GM19043 (cell line): ENCODE measurements around the gene GON7.
"Not testable (repeated sequence)": the region's sequence is repeated elsewhere in the genome, so short reads cannot be mapped to it uniquely, and the experiment has no call there.

Experiments used
- ATAC-seq: cut with Tn5 transposase; IDR thresholded peaks from one replicate; pipeline ENCODE4 v1.9.1; 2021; ENCODE audit warnings: low read depth; ENCODE audit not compliant: unreplicated experiment

Gene GON7

GRCh38 chr14:93201155-93201704 is 5.6 kb downstream of the GON7 start:
- ATAC-seq, result no peak

GRCh38 chr14:93200553-93200952 is 6.3 kb downstream of the GON7 start:
- ATAC-seq, result no peak

DNA sequence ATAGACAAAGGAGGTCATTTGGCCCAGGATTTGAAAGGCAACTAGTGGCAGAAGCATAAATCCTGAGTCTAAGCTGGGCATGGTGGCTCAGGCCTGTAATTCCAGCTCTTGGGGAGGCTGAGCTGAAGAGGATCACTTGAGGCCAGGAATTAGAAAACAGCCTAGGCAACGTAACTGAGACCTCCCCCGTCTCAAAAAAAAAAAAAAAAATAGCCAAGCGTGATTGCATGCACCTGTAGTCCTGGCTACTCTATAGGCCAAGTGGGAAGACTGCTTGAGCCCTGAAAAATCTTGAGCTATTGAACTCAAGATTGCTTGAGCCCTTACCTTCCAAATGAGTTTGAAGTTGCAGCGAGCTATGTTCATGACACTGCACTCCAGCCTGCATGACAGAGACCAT is 7.8 kb downstream of the GON7 start:
- ATAC-seq, result no peak

DNA sequence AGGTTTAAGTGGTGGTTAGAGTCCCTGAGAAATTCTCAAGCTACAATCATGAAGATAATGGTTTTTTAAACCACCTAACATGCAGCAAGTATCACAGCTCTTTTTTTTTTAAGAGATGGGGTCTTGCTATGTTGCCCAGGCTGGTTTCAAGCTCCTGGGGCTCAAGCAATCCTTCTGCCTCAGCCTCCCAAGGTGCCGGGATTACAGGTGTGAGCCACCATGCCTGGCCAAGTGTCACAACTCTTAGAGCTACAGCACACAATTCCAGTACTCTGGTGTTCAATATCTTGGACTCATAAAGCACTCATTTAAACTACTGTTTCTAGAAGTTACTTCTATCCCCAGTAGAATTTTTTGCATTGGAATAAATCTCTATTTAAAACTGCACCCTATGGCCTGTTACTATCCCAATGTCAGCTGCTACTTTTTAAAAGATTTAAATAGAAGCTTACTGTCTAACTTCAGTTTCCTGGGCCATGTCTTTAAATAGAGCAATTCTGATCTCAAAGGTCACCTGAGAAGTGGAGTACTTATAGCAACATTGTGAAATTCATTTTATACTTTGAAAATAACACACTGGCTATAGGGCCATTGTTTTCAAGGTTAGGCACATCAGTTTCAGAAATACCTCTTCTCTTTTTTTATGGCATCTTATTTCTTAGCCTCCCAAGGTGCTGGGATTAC is 11.4 kb downstream of the GON7 start:
- ATAC-seq, result no peak

DNA sequence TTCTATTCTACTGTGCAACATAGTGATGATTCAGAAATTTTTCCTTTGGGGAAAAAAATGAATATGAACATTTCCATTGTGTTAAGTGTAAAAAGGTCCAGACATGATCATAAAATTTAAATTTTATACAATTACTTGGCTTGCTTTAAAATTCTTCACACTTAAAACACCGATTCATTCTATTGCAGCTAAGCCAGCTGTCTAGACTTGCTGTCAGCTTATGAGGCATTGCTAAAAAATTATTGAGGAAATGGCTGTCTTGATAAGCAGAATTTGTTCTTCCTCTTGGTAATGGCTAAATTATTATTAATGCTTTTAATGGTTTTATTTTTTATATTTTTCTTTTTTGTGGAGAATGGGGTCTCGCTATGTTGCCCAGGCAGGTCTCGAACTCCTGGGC is 19.9 kb downstream of the GON7 start:
- no peak for ATAC-seq

DNA sequence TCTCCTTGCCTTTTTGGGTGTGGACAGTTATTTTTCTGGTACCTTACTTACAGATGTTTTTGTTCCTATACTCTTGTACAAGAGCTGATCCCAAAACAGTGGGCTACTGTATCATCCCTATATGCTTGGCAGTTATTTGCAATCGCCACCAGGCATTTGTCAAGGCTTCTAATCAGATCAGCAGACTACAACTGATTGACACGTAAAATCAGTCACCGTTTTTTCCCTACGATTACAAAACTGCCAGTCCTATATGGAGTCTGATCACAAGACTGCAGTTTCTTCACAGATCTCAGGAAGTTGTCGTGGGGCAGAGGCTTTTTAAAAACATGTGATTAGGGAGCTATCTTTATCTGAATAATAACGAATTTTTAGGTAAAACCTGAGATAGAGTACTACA is 20.4 kb downstream of the GON7 start:
- no peak for ATAC-seq

DNA sequence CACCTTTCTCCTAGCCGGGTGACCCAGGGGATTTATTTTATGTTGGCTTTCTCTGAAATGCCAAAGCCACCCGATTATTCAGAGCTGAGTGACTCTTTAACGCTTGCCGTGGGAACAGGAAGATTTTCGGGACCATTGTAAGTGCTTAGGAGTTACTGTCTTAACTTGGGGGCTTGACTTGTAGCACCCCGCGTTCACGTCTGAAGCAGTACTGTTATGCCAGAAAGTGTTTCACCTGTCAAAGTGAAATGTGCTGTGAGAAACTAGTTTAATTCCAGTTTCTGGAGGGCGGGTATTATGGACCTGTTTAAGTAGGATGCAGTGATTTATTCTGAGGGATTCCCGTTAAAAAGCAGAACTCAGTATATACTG is 21.5 kb downstream of the GON7 start:
- ATAC-seq, result no peak

- ATAC-seq, result peak; percentile 77
Observed at GRCh38 chr14:93184391-93185348, 22.2 kb downstream of the GON7 start, which contains the start of the genes LYSET and MOAP1. Gene LYSET, plus strand, starts transcription at chr14:93185317. Its CDS starts 89 bp downstream, at chr14:93185406. Gene MOAP1, minus strand, starts transcription at chr14:93184897. Its CDS starts 655 bp downstream, at chr14:93184242.

DNA sequence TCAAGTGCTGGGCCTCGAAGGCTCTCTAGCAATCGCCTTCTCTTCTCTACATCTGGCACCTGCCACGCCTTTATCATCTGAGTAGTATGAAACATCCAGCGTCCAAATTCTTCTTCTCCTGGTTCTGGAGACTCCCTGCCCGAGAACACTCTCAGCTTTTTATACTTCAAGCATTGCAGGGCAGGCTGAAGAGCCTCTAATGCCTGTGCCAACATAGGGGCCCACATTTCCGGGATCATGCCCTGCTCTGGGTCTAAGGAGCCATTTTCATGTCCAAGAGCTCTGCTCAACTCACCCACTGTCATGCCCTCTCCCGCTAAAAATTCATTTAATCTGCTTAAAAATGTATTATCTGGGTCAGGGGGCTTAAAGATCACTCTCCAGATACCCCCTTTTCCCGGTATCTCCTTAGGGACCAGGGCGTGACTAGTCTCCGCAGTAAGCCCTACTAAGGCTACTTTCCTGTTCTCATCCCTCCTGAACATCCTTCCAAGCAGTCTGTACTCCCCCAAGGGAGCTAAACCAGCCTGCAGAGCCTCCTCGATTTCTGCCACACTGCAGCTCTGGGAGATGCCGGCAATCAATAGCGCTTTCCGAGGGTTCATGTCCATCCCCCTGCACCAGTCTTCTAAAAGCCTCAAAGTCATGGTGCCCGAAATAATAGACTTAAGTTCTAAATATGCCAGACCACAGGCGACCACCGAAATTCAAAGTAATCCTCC is 23.1 kb downstream of the GON7 start:
- ATAC-seq, result no peak

DNA sequence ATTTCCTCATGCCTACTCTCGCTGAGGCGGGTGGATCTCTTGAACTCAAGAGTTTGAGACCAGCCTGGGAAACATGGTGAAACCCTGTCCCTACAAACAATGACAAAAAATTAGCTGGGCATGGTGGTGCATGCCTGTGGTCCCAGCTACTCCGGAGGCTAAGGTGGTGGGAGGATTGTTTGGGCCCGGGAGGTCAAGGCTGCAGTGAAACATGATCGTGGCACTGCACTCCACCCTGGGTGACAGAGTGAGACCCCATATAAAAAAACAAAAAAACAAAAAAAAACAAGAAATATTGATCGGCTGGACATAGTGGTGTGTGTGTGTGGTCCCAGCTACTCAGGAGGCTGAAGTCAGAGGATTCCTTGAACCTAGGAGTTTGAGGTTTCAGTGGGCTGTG is 31.4 kb downstream of the GON7 start:
- no peak for ATAC-seq

DNA sequence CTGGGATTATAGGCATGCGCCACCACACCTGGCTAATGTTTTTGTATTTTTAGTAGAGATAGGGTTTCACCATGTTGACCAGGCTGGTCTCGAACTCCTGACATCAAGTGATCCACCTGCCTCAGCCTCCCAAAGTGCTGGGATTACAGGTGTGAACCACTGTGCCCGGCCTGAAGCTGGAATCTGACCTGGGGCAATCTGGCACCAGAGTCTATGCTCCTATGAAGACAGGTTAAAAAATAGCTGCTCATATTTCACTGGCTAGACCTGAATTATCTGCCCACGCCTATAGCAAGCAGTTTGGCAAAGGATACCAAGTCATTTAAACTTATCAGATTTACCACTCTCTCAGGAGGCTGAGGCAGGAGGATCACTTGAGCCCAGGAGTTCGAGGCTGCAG is 32.1 kb downstream of the GON7 start:
- ATAC-seq, result not testable (repeated sequence)

GRCh38 chr14:93173943-93174395 is 32.9 kb downstream of the GON7 start:
- ATAC-seq, result no peak

- no peak for ATAC-seq
Observed at GRCh38 chr14:93171376-93171775, 35.5 kb downstream of the GON7 start.

DNA sequence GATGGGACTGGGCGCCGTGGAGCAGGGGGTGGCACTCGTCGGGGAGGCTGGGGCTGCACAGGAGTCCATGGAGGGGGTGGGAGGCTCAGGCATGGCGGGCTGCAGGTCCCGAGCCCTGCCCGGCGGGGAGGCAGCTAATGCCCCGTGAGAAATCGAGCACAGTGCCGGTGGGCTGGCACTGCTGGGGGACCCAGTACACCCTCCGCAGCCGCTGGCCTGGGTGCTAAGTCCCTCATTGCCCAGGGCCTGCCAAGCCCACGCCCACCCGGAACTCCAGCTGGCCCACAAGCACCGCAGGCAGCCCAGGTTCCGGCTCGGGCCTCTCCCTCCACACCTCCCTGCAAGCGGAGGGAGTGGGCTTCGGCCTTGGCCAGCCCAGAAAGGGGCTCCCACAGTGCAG is 36.7 kb downstream of the GON7 start:
- ATAC-seq, result not testable (repeated sequence)

GRCh38 chr14:93169619-93170018 is 37.2 kb downstream of the GON7 start:
- not testable (repeated sequence) for ATAC-seq

DNA sequence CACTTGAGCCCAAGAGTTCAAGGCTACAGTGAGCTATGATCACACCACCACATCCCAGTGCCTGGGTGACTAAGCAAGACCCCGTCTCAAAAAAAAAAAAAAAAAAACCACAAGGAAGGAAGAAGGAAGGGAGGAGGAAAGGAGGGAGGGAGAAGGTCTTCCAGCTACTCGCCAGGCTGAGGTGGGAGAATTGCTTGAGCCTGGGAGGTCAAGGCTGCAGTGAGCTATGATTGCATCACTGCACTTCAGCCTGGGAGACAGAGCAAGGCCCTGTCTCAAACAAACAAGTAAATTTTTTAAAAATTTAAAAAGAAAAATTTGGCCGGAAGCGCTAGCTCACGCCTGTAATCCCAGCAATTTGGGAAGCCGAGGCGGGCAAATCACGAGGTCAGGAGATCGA is 38.3 kb downstream of the GON7 start:
- ATAC-seq, result not testable (repeated sequence)

GRCh38 chr14:93165271-93166265 is 41.3 kb downstream of the GON7 start:
- ATAC-seq, result not testable (repeated sequence)

GRCh38 chr14:93163564-93163963 is 43.3 kb downstream of the GON7 start:
- no peak for ATAC-seq

- no peak for ATAC-seq
Observed at GRCh38 chr14:93161411-93161940, 45.4 kb downstream of the GON7 start.
